Mesodermal cell (in vitro differentiated cells): Measurements from ENCODE around the gene SLC25A17.

Experiments used
- H3K27ac ChIP-seq: 2 replicates; pipeline ENCODE4 v1.7.0; 2013; ENCODE audit warnings: mild to moderate bottlenecking, low read depth, low read length, moderate library complexity; ENCODE audit not compliant: severe bottlenecking
- H3K36me3 ChIP-seq: 2 replicates; pipeline ENCODE4 v1.7.1; 2013; ENCODE audit warnings: mild to moderate bottlenecking, low read length, moderate library complexity; ENCODE audit not compliant: control insufficient read depth, insufficient read depth
- H3K4me1 ChIP-seq: one replicate; pipeline ENCODE4 v1.7.1; 2013; ENCODE audit warnings: mild to moderate bottlenecking, low read length; ENCODE audit not compliant: insufficient read depth, control insufficient read depth, poor library complexity, severe bottlenecking
- H3K4me3 ChIP-seq: 2 replicates; pipeline ENCODE4 v1.7.0; 2013; ENCODE audit warnings: low read length, control low read depth, mild to moderate bottlenecking; ENCODE audit not compliant: insufficient read depth, poor library complexity, severe bottlenecking; ENCODE audit errors: extremely low read depth
- H3K9me3 ChIP-seq: 2 replicates; pipeline ENCODE4 v1.7.1; 2013; ENCODE audit warnings: mild to moderate bottlenecking, low read length, moderate library complexity; ENCODE audit not compliant: control insufficient read depth
- WGBS, 2 experiments: methylation state at CpG; one replicate each; pipeline ENCODE4 v1.1.5; 2013; ENCODE audit warnings: missing lambda C conversion rate in 2 of 2; ENCODE audit not compliant: insufficient coverage in 2 of 2; 5-methylcytosine and 5-hydroxymethylcytosine counted together

Gene SLC25A17

DNA sequence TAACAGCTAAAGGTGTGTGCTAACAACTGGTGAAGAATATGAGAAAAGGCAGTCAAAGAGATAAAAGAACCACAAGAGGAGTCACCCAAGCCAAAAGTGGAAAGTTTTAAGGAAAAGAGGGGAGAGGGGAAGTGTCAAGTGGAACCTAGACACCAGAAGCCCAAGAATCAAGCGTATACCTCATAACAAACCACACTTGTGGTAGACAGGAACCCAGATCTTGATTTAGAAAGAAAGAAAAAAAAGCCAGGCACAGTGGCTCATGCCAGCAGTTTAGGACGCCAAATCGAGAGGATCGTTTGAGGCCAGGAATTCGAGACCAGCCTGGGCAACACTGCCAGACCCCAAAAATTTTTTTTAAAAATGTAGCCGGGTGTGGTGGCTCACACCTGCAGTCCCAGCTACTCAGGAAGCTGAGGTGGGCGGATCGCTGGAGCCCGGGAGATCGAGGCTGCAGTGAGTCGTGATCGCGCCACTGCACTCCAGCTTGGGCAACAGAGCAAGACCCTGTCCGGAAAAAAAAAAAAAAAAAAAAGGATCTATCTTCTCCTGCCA lies 877 bp downstream of the SLC25A17 start:
- H3K9me3 ChIP-seq: no peaks in the 10 kb centered on the region
- peaks cover 31% of the 10 kb centered on the region for H3K36me3 ChIP-seq
- peaks cover 5% of the 10 kb centered on the region for H3K4me1 ChIP-seq
- peak overlapping the region; percentile 80 for H3K4me3 ChIP-seq
- peak overlapping the region; percentile 78 for H3K27ac ChIP-seq
- WGBS, 2 experiments: 45 to 50% methylated on average over 11 to 12 of the region's 14 CpGs

DNA sequence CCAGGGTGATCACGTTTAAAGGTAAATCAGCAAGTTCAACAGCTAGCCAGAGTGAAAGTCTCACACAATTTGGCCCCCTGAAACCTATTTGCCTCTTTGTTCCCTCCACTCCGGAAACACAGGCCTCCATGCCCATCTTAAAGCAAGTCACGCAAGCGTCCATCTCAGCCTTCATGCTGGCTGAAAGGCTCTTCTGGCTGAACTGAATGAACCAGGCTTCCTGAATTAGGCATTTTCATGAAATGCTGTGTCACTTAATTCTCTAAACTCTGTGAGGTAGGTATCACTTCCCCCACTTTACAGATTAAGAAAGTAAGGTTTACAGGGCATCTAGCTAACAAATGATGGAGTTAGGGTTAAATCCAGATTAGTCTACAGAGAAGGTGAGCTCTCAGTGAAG lies 1.4 kb downstream of the SLC25A17 start:
- WGBS, 2 experiments: 90 to 94% methylated on average over 4 of the region's 4 CpGs
- Histone ChIP-seq H3K9me3 (no peaks in the 10 kb centered on the region), H3K36me3 (peaks cover 29% of the 10 kb centered on the region), H3K27ac (no peak overlapping the region), H3K4me1 (peaks cover 5% of the 10 kb centered on the region), H3K4me3 (peak overlapping the region; percentile 80)

DNA sequence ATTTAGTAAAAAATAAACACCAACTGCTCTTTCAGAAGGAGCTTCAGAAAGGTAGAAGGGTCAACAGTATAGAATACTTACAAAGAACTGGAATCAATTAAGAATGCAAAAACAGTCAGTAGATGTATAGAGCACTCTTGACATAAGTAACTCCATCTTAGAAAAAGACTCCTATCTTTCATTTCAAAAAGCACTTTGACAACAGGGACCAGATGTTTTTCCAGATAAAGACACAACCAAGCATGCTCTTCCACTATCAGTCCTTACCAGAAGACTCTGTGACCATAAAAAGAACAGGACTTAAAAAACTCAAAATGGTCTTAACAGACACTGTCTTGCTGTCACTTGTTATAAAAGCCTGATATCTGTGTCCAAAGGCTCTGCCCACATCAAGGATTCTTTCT lies 5.2 kb downstream of the SLC25A17 start:
- peaks cover 5% of the 10 kb centered on the region for H3K4me1 ChIP-seq
- H3K4me3 ChIP-seq: no peak overlapping the region
- peaks cover 42% of the 10 kb centered on the region for H3K36me3 ChIP-seq
- H3K9me3 ChIP-seq: no peaks in the 10 kb centered on the region
- no peak overlapping the region for H3K27ac ChIP-seq

DNA sequence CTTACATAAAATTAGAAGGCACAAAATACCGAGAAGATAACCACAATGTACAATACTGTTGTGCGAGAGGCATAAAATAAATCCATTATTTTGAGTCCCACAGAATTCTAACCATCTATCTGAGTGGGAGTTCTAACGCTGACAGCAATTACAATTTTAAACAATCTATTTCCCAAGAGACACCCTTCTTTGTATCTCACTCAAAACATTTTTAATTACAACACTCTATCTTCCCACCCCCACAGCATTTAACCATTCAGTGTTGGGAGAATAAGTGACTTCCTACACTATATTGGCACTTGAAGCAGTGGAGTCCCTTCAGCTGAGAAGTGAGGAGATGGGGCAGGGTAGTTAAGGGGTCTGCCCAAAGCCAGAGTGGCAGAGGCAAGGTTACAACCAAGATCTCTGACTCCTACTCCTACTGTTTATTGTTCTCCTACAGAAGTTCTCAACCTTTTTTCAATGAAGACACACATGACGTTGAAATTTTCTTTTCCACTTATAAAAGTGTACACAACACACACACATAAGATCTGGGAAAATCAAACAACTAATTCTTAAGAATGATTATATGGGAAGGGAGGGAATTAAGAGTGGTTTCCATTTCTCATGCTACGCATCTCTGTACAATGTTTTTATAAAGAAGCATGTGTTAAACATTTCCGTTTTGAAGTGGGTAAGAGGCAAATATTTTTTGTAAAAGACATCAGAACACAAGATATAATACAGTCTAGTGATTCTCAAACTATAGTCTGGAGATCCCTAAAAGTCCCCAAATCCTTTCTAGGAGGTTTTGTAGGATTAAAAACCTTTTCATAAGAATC lies 10.9 kb downstream of the SLC25A17 start:
- 57 to 70% methylated on average over 3 of the region's 6 CpGs for WGBS, 2 experiments
- Histone ChIP-seq H3K4me1 (peaks cover 16% of the 10 kb centered on the region), H3K36me3 (peaks cover 39% of the 10 kb centered on the region), H3K9me3 (no peaks in the 10 kb centered on the region), H3K27ac (no peak overlapping the region), H3K4me3 (no peak overlapping the region)

DNA sequence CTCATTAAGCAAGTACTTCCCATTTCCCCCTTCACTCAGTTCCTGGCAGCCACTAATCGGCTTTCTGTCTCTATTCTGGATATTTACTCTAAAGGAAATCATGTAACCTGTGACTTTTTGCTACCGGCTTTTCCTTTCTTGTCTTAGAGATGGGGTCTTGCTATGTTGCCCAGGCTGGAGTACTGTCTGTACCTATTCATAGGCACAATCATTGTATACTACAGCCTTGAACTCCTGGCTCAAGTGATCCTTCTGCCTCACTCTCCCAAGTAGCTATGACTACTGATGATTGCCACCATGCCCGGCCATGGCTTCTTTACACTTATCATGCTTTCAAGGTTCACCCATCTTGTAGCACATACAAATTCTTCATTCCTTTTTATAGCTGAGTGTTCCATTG lies 12.4 kb downstream of the SLC25A17 start:
- Histone ChIP-seq H3K36me3 (peaks cover 30% of the 10 kb centered on the region), H3K27ac (no peak overlapping the region), H3K9me3 (no peaks in the 10 kb centered on the region), H3K4me3 (no peak overlapping the region), H3K4me1 (peaks cover 16% of the 10 kb centered on the region)
- 100% methylated on average over 1 to 3 of the region's 3 CpGs for WGBS, 2 experiments

DNA sequence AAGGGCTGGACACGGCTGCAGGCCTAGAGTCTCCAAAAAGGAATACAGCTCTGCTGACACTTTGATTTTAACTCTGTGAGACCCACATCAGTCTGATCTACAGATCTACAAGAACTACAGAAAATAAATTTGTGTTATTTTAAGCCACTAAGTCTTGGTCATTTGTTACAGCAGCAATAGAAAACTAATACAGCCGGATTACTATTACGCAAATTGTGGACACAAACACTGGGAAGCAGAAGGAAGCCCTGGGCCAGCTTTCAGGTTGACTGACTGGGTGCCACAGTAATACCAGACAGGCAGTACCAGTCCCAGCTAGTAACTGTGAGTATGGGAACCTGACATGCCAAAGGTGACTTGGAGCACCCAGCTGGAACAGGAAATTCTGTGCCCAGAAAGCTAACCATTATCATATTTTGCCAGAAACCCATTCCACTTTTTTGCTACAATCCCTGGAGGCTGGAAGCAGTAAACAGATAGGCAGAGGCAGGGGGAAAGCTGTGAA lies 13.4 kb downstream of the SLC25A17 start:
- Histone ChIP-seq H3K4me3 (no peak overlapping the region), H3K27ac (peak overlapping the region; percentile 47), H3K4me1 (peaks cover 16% of the 10 kb centered on the region), H3K9me3 (no peaks in the 10 kb centered on the region), H3K36me3 (peaks cover 26% of the 10 kb centered on the region)
- 92 to 97% methylated on average over 3 of the region's 3 CpGs for WGBS, 2 experiments

DNA sequence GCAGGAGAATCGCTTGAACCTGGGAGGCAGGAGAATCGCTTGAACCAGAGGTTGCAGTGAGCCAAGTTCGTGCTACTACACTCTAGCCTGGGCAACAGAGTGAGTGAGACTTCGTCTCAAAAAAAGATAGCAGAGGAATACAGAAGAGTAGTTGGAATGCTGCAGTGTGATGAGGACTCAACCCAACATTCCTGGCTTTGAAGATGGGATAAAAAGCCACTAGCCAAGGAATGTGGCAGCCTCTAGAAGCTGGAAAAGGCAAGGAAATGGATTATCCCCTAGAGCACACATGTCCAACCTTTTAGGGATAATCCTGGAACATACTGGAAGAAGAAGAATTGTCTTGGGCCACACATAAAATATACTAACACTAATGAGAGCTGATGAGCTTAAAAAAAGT lies 13.9 kb downstream of the SLC25A17 start:
- Histone ChIP-seq H3K9me3 (no peaks in the 10 kb centered on the region), H3K4me3 (no peak overlapping the region), H3K4me1 (peaks cover 16% of the 10 kb centered on the region), H3K36me3 (peaks cover 26% of the 10 kb centered on the region), H3K27ac (peak overlapping the region; percentile 47)
- WGBS, 2 experiments: 81 to 87% methylated on average over 4 of the region's 4 CpGs

DNA sequence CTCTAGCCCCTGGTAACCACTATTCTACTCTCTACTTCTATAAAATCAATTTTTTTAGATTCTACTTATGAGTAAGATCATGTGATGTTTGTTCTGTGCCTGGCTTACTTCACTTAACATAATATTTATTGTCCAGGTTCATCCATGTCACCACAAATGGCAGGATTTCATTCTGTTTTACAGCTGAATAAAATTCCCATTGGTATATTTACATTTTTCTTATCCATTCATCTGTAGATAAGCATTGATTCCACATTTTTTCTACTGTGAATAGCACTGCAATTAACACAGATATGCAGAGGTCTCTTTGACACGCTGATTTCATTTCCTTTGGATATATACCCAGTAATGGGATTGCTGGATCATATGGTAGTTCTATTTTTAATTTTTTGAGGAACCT lies 15.8 kb downstream of the SLC25A17 start:
- Histone ChIP-seq H3K4me3 (no peak overlapping the region), H3K27ac (no peak overlapping the region), H3K9me3 (no peaks in the 10 kb centered on the region), H3K36me3 (peaks cover 26% of the 10 kb centered on the region), H3K4me1 (peaks cover 16% of the 10 kb centered on the region)
- no CpG with 5 or more reads among the region's 1 CpG for WGBS, 2 experiments

DNA sequence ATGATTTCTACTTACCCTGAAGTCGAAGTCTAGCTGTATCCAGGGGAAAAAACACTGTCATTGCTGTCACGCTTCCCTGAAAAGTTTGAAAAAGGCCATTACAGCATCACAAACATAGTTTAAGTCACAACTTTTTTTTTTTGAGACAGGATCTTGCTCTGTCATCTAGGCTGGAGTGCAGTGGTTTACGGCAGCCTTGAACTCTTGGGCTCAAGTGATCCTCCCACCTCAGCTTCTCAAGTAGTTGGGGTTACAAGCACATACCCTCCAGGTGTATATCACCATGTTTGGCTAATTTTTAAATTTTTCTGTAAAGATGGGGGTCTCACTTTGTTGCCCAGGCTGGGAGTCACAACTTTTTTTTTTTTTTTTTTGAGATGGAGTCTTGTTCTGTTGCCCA lies 20.1 kb downstream of the SLC25A17 start:
- whole genome bisulfite sequencing, 2 experiments: 88 to 95% methylated on average over 2 of the region's 3 CpGs
- H3K27ac ChIP-seq: no peak overlapping the region
- peaks cover 5% of the 10 kb centered on the region for H3K4me1 ChIP-seq

DNA sequence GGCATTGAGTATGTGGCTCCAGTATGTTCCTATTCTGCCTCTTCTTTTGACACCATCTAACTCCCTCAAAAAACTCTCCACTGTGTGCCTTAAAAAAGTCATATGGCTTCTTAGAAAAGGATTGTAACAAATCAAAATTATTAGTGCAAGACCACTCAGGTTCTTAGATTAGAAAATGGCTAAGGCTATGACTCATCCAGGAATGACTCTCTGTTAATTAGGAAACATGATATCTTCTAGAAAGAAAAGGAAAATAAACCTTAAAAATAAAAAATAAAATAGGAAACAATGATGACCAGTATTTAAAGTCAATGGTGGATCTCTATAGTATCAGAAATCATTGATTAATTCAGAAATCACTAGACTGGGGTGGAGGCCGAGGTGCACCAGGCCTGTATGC lies 21.7 kb downstream of the SLC25A17 start:
- H3K9me3 ChIP-seq: no peaks in the 10 kb centered on the region
- WGBS, 2 experiments: 93% methylated on average over 1 of the region's 1 CpG; no CpG with 5 or more reads in 1 of the 2 experiments
- peaks cover 5% of the 10 kb centered on the region for H3K4me1 ChIP-seq
- H3K36me3 ChIP-seq: peaks cover 45% of the 10 kb centered on the region
- H3K27ac ChIP-seq: no peak overlapping the region
- H3K4me3 ChIP-seq: no peak overlapping the region

More for the DNA sequence above, 20.1 kb downstream of the SLC25A17 start:
- peaks cover 33% of the 10 kb centered on the region for H3K36me3 ChIP-seq
- H3K4me3 ChIP-seq: no peak overlapping the region
- no peaks in the 10 kb centered on the region for H3K9me3 ChIP-seq

DNA sequence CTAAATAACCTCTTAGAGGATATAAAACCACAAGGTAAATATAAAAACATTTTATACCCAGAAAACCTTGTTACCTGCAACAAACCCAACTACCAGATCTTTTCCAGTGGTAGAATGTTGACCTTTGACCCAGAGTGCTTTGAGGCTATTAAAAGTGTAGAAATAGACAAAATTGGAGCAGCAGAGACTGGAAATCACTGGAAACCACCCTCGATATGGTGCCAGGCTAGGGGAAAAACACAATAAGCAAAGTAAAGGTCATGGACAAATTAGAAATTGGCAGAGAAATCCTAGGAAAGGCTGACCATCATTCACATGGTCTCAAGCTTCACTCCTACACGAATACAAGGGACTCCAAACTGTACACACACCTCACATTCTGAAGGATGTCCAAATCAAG lies 26.7 kb downstream of the SLC25A17 start:
- Histone ChIP-seq H3K4me3 (no peak overlapping the region), H3K36me3 (peaks cover 67% of the 10 kb centered on the region), H3K9me3 (no peaks in the 10 kb centered on the region), H3K27ac (no peak overlapping the region), H3K4me1 (peaks cover under 1% of the 10 kb centered on the region)
- 80 to 100% methylated on average over 2 of the region's 2 CpGs for WGBS, 2 experiments
